ENCODE results near the gene ACSM6.
"Not testable (repeated sequence)": the region's sequence is repeated elsewhere in the genome, so short reads cannot be mapped to it uniquely, and the experiment has no call there.

ACSM6 gene

GRCh38 chr10:95233377-95234034 is 39.5 kb downstream of the ACSM6 start:
- TF ChIP-seq ZFX (IDR thresholded peaks at IDR 0.05; ENCODE audit: borderline replicate concordance) (no peak), CTCF (IDR thresholded peaks at IDR 0.05) (no peak)
- no peak overlapping the region for H3K27ac ChIP-seq

GRCh38 chr10:95234951-95235350 is 40.9 kb downstream of the ACSM6 start:
- no peak overlapping the region for H3K27ac ChIP-seq

GRCh38 chr10:95235676-95236067 is 41.6 kb downstream of the ACSM6 start:
- TF ChIP-seq CTCF (IDR thresholded peaks at IDR 0.05) (no peak), ZFX (IDR thresholded peaks at IDR 0.05; ENCODE audit: borderline replicate concordance) (no peak)
- no peak overlapping the region for H3K27ac ChIP-seq

More at GRCh38 chr10:95234951-95235350, 40.9 kb downstream of the ACSM6 start:
- no peak for TF ChIP-seq CTCF (IDR thresholded peaks at IDR 0.05)
- TF ChIP-seq ZFX (IDR thresholded peaks at IDR 0.05; ENCODE audit: borderline replicate concordance) = no peak

GRCh38 chr10:95236068-95236903 is 42.2 kb downstream of the ACSM6 start:
- H3K27ac ChIP-seq = no peak overlapping the region
- TF ChIP-seq ZFX (IDR thresholded peaks at IDR 0.05; ENCODE audit: borderline replicate concordance) (no peak), CTCF (IDR thresholded peaks at IDR 0.05) (no peak)

GRCh38 chr10:95237376-95238170 is 43.5 kb downstream of the ACSM6 start:
- H3K27ac ChIP-seq = no peak overlapping the region
- TF ChIP-seq CTCF (IDR thresholded peaks at IDR 0.05) = no peak
- no peak for TF ChIP-seq ZFX (IDR thresholded peaks at IDR 0.05; ENCODE audit: borderline replicate concordance)

- not testable (repeated sequence) for H3K27ac ChIP-seq
These were observed 46.1 kb downstream of the ACSM6 start for GRCh38 chr10:95240096-95240495.

- no peak for TF ChIP-seq ZFX (IDR thresholded peaks at IDR 0.05; ENCODE audit: borderline replicate concordance)
- no peak for TF ChIP-seq CTCF (IDR thresholded peaks at IDR 0.05)
- H3K27ac ChIP-seq = no peak overlapping the region
These were observed 46.8 kb downstream of the ACSM6 start for GRCh38 chr10:95240811-95241210.
